Activated CD4-positive, alpha-beta T cell treated with anti-CD3 and anti-CD28 coated beads for 1 hour (primary cell): ENCODE results near the gene ACAT1.
"Not testable (repeated sequence)": the region's sequence is repeated elsewhere in the genome, so short reads cannot be mapped to it uniquely, and the experiment has no call there.

Experiments used
- DNase-seq: peaks from one replicate; pipeline ENCODE4 v3.0.0-alpha.2; 2020

ACAT1 gene

DNA sequence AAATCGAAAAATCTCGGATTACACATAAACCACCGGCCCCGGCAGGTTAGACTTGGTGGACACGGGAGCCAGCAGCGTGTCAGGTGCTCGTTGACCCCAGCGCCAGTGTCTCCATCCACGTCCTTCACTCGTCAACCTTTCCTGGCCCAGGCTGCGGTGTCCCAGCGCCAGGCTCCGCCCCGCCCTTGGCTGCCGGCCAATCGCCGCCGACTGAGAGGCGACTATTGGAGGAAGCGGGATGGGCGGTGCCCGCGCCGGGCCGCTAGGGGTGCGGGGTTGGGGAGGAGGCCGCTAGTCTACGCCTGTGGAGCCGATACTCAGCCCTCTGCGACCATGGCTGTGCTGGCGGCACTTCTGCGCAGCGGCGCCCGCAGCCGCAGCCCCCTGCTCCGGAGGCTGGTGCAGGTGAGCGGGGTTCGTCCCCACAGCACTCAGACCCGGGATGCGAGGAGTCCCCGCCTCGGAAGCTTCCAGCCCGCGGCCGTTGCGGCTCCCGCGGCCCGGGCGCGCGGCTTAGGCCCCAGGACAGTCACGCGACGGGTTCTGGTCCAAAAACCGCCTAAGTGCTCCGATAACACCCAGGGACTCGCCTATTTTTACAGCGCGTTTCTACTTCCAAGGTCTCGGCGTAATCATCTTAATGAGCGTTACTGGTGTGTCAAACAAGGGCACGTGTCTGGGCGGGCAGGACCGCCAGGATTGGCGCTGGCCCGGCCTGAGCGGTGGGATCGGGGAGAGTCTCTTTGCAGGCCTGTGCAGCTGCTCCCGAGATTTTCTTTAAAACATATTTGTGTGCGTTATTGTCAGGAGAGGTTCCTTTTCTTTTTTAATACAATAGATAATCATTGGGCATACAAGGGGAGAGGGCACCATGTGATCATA, at the start of gene ACAT1:
TSS of gene ACAT1 (plus strand) at position 294 of the 882 bp plus-strand sequence. CDS start at position 334, 40 bp downstream.
- DNase-seq, result peak; percentile 92

DNA sequence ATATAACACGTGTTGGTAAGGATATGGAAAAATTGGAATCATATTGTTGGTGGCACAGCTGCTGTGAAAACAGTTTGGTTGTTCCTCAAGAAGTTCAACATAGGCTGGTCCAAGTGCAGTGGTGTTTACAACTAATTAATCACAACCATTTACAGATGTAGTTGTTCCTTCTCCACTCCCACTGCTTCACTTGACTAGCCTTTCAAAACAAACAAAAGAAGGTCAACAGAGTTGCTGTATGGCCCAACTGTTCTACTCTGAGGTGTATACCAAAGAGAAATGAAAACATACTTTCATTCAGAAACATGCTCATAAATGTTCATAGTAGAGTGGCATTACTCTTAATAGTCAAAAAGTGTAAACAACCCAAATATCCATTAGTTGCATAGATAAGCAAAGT, 36.6 kb upstream of the ACAT1 start:
- DNase-seq, result no peak

DNA sequence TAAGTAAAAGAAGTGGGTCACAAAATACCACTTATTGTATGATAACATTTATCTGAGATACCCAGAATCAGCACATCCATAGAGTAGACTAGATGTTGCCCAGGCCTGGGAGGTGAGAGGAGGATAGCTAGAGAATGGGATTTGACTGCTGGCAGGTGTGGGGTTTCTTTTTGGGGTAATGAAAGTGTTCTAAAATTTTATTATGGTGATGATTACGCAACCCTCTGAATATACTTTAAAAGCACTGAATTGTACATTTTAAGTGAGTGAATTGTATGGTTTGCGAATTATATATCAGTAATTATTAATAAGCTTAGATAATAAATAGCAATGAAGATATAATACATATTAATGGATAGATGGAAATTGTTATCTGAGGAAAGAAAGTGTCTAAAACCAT, 35.7 kb upstream of the ACAT1 start:
- DNase-seq, result no peak

DNA sequence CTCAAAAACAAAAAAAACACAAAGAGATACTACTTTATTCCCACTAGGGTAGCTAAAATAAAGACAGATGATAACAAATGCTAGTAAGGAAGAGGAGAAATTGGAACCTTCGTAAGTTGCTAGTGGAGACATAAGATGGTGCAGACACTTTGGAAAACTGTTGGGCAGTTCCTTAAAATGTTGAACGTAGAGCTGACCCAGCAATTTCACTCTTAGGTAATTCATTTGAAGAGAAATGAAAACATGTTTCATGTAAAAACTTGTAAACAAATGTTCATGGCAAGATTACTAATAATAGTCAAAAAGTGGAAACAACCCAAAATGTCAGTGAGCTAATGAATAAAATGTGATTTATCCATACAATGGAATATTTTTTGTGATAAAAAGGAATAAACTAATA, 29.2 kb upstream of the ACAT1 start:
- DNase-seq, result no peak

DNA sequence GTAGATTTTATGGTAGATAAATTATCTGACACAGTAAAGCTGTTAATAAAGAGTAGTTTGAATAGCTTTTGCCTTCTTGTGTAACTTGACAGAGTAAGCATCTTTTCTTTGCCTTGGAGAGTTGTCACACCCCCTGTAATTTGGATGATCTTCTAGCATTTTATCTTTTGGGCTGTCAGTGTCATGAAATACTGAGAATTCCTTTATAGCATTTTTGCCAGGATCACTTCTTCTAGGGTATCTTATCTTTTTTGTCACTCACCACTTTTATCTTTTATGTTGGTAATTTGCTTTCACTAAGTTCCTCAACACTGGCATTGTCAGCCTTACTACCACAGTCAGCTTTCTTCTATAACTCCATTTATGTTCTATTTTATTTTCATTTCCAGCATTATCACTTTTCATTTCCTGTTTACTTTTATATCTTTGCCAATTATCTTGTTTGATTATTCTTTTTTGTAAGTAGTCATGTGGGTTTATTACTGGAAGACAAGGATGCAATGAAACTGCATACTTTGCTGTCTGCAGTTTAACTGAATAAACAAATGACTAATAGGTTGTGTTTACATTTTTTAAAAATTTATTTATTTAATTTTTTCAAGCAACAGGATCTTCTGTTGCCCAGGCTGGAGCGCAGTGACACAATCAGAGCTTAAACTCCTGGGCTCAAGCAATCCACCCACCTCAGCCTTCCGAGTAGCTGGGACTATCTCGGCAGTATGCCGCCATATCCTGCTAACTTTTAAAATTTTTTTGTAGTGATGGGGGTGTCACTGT, 28.1 kb upstream of the ACAT1 start:
- DNase-seq, result no peak

DNA sequence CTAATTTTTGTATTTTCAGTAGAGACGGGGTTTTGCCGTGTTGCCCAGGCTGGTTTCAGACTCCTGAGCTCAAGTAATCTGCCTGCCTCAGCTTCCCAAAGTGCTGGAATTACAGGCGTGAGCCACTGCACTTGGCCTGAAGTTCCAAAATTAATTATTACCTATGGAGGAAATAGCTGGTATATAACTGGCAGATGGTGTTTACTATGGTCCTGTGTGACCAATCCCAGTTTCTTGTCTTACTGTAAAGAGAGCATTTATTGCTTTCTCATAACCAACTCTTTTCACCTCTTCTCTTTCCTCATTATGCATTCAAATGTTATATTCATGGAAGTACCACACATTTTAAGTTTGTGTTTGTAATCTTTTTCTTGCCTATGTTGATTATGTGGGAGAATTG, 24.2 kb upstream of the ACAT1 start:
- DNase-seq, result no peak

DNA sequence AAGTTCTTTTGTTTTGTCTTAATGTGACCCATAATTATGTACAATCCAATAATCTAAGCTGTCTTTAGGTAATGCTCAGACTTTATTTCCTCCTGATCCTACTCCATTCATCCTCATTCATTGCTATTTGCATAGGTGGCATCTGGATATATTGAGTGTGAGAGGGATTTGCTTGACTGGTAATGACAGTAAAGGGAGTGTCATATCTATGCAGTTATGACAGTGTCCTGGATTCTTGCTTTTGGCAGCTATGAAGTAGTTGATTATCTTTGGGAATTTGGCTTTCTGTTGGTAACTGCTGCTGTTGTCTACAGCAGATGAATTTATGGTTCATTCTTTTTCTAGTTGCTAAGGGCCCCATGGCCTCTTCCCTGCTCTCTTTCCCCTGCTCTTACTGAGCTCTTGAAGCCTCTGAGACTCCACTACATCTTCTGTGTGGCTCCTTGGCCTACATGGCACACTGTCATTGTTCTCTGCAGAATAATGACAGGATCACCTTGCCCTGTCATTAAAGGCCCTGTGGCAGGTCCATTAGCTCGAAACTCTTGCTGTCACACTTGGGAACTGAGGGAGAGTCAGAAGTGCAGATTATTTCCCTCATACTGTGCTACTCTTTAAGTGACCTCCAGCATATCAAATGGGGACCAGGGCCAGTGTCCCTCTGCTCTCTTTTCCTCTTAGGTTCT, 20.1 kb upstream of the ACAT1 start:
- DNase-seq, result no peak

DNA sequence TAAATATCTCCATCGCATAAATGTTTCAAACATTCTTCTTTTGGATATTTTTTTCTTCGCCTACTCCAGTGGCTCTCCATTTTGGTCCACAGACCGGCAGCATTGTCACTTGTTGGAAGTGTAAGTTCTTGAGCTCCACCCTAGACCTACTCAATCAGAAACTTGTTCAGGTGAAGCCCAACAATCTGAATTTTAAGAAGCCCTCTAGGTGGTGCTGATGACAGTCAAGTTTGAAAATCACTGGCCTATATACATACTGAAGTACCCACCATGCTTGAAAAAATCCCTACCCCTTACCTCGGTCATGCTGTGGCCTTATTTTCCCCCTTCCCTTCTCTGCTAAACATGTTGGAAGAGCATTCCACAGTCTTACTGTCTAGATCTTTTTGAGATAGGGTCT, 10.2 kb upstream of the ACAT1 start:
- DNase-seq, result no peak

DNA sequence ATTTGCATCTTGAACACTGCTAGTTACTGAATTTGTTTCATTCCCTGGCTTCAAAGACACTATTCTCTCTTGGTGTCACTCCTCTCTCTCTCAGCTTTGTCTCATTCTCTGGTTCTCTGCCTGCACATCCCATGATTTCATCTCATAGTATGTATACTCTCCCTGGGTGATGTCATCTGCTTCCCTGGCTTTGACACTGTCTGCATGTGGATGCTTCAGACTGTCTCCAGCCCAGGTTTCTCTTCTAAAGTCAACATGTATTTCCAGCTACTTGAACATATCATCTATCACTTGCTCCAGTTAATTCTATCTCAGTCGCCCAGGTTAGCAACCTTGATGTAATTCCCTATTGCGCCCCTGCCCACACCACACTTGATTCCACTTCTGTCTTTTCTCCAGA, 9.3 kb upstream of the ACAT1 start:
- DNase-seq, result no peak

DNA sequence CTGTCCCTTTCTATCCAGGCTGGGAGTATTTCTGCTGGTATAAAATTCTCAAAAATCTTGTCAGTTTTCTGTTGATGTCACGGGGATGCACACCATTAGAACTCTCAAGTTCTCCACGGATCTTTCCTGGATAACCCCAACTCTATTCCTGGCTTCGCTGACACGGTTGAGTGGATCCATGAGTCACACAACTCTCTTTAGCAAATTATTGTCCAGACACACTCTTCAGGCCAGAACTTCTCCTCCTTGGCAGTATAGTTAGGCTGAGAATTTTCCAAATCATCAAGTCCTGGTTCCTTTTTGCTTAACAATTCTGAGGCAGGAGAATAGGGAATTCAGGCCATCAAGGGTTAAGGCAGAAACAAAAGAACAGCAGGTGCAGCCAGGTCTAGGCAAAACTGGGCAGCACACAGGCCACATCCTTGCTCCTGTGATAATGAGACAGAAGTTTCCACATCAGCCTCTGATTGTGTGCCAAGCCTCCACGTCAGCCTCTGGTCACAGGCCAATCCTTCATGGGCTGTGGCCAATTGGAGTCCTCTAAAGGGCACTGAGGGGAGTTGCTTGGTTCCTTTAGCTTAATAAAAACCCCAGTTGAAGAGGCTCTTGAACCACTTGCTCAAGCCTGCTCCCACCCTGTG, 5.7 kb upstream of the ACAT1 start:
- no peak for DNase-seq

DNA sequence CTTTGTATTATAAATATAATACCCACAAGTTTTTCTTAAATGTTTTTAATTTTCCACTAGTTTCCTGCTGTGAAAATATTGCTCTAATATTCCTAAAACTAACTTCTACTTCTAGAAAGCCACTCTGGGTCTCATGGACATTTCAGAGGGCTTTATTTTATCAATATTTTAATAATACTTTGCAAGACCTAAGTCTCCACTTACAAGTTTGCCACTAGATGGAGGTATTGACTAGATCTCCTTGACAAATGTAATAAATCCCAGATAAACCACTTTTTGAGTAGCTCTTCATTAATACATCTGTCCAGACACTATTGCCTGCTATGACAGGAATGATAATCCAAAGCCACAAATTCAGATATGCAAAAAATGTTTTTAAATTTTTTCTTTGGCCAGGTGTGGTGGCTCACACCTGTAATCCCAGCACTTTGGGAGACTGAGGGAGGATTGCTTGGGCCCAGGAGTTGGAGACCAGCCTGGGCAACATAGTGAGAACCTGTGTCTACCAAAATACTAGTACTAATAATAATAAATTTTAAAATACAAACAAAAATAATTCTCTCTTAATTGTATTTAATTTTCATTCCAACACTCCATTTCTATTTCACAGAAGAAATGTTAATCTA, 3.5 kb upstream of the ACAT1 start:
- DNase-seq, result no peak

DNA sequence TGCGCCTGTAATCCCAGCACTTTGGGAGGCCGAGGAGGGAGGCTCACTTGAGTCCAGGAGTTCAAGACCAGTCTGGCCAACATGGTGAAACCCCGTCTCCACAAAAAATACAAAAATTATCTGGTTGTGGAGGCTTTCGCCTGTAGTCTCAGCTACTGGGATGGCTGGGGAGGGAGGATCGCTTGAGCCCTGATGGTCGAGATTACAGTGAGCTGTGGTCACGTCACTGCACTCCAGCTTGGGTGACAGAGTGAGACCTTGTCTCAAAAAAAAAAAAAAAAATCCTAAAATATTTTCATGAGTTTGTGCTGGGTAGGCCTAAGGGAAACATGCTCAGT, 462 bp upstream of the ACAT1 start:
- DNase-seq, result not testable (repeated sequence)

DNA sequence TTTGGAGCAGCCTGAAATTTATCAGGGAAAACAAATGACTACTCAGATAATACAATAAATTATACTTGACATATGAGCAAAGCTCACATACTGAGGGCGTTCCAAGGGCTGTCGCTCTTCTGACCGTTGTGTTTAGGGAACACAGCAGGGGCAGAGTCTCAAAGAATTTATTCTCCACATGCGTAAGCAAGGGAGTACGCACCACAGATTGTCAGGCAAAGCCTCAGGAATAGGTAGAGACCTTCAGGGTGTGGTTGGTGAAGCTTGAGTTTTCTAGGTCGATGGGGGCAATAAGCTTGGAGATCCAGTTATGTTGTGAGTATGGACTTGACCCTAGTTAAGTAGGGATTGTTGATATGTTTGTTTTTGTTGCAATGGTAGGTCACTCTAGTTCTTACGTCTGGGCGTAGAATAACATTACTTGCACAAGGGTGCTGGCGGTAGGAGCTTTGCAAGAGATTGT, 830 bp downstream of the ACAT1 start:
- no peak for DNase-seq

DNA sequence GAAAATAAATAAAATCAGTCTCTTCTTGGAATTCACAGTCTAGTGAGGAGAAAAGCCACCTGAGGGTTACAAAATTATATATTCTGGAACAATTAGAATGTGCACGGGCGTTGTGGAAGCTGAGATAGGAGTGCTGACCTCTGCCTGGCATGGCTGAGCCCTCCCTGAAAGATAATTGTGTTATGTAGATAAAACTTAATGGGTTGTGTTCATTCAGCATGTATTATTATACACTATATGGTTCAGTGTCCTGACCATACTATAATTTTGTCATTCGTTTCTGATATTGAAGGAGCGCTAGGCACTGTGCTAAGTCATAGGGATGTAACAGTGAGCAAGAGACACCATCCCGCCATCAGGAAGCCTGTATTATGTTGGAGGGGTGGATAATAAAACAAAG, 3.7 kb downstream of the ACAT1 start:
- DNase-seq, result no peak

DNA sequence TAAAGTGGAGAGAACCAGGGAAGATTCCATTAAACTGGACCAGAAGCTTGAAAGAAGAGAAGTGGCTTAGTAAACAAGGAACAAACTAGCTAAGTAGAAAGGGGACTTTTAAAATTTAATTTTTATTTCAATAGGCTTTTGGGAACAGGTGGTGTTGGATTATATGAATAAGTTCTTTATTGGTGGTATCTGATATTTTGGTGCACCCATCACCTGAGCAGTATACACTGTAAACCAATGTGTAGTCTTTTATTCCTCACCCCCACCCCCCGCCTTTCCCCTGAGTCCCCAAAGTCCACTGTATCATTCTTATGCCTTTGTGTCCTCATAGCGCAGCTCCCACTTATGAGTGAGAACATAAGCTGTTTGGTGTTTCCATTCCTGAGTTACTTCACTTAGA, 7.4 kb downstream of the ACAT1 start:
- DNase-seq, result no peak

DNA sequence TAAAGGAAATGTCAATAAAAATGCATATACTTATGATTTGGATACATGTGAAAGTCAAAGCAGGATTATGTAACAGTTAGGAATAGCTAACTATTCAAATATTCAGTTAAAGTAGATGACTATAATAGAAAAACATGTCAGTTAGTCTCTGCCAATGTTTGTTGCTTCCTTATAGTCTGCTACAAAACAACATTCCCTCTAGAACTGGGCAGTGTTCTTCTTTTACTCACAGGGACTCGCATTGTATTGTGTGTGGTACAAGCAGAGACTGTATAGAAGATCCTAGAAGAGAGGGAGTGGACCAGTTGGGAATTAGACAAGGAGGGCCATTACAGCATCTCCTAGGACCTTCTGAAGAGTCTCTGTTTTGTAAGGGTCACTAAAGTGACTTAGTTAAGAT, 10.6 kb downstream of the ACAT1 start:
- no peak for DNase-seq

DNA sequence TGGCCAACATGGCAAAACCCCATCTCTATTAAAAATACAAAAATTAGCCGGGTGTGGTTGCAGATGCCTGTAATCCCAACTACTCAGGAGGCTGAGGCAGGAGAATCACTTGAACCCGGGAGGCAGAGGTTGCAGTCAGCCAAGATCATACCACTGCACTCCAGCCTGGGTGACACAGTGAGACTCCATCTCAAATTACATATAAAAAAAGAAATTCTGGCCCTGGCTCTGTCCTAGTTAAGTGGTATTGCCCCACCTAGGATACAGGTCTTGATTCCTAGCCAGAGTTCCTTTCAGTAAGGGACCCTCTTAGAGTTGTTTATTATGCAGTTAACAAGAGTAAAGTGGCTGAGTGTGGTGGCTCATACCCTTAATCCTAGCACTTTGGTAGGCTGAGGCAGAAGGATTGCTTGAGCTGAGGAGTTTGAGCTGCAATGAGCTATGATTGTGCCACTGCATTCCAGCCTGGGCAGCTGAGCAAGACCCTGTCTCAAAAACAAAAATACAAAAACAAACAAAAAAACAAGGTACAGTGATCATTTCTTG, 11.7 kb downstream of the ACAT1 start:
- DNase-seq, result not testable (repeated sequence)

DNA sequence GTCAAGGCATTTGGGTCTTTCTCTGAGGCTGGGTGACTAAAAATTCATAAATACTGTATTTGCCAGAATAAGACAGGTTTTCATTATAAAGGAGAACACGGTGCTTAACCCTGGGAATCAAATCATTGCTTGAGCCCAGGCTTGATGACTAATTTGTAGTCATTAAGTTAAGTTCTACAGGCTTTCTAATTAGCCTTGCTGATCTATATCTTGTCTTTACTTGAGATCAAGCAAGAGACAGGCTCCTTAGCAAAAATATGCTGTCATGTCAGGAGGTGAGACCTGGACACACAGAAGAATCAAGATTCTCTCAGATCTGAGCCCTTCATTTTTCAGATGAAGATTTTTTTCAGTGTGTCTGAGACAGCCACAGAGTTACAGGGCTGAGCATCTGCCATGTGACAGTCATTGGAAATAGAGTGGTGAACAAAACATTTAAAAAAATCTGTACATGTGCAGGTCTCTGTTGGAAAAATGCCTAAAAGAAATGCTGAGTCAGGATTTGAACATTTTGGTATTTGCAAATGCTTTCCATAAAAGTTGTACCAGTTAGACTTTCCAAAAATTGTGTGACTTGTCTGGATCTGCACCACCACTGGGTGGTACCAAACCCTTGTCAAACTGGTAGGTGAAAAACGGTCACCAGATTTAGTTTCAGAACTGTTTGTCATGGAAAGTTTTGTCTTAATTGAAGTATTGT, 14.6 kb downstream of the ACAT1 start:
- DNase-seq, result no peak

DNA sequence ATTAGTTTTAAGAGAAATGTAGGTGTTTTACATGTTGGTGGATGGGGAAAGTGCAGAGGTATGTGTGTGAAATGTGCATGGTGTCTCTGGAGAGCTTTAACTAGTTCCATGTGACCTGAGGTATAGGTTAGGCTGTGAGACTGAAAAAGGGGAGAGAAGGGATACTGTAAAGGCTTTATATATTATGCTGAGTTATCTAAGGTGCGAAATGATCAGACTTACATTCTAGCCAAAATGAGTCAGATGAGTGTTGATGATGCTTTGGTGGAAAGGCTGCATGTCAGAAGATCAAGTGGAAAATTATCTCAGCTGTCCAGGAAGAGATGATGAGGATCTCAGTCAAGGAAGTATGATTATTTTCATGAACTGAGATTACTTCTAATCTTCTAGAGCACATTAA, 15.8 kb downstream of the ACAT1 start:
- no peak for DNase-seq

DNA sequence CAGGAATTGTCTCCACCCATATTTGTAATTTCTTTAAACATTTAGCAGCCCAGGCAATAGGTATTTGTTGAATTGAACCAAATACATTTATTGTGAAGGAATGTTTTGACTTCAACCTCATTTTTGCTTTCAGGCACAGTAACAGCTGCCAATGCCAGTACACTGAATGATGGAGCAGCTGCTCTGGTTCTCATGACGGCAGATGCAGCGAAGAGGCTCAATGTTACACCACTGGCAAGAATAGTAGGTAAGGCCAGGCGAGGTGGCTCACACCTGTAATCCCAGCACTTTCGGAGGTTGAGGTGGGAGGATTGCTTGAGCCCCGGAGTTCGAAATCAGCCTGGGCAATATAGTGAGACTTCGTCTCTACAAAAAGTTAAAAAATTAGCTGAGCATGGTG, 20.9 kb downstream of the ACAT1 start:
- DNase-seq, result no peak

DNA sequence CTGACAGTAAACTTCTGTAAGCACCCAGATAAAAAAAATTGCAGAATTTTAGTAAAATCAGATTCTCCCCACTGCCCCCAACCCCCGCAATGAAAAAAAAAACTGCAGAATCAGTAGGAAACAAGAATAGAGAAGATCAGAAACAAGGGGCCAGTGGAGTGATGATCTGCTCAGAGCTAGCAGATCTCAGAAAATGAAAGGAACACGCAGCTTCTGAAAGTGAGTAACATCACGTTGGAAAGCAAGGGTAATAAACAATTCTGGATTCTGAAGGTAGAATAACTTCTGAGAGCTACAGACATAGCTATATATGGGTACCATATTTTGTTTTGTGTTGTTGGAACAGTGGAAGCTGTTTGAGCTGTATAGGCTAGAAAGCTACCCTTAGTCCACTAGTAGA, 23.2 kb downstream of the ACAT1 start:
- DNase-seq, result no peak

DNA sequence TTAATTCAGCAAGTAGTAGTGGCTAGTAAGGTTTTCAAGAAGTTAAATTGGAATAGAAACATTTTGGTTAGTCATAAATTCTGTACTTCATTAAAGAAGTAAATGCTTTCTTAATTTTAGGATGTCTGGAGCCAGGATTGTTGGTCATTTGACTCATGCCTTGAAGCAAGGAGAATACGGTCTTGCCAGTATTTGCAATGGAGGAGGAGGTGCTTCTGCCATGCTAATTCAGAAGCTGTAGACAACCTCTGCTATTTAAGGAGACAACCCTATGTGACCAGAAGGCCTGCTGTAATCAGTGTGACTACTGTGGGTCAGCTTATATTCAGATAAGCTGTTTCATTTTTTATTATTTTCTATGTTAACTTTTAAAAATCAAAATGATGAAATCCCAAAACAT, 25.8 kb downstream of the ACAT1 start:
- DNase-seq, result no peak
